Activated naive CD8-positive, alpha-beta T cell (primary cell): ENCODE results near the gene CGREF1.
"Not testable (repeated sequence)": the region's sequence is repeated elsewhere in the genome, so short reads cannot be mapped to it uniquely, and the experiment has no call there.

ENCODE experiments used
- H3K27ac Mint-ChIP-seq: one replicate; pipeline ENCODE4 v1.8.0; 2021; ENCODE audit warnings: mixed read lengths
- H3K27me3 Mint-ChIP-seq: one replicate; pipeline ENCODE4 v1.8.0; 2021; ENCODE audit warnings: mixed read lengths
- H3K36me3 Mint-ChIP-seq: one replicate; pipeline ENCODE4 v1.8.0; 2021; ENCODE audit warnings: mixed read lengths
- H3K4me1 Mint-ChIP-seq: one replicate; pipeline ENCODE4 v1.8.0; 2021; ENCODE audit warnings: low read depth, mixed read lengths
- H3K4me3 Mint-ChIP-seq: one replicate; pipeline ENCODE4 v1.8.0; 2021; ENCODE audit warnings: mild to moderate bottlenecking, mixed read lengths
- H3K9me3 Mint-ChIP-seq: one replicate; pipeline ENCODE4 v1.8.0; 2021; ENCODE audit warnings: low read depth, mixed read lengths

The CGREF1 gene

DNA sequence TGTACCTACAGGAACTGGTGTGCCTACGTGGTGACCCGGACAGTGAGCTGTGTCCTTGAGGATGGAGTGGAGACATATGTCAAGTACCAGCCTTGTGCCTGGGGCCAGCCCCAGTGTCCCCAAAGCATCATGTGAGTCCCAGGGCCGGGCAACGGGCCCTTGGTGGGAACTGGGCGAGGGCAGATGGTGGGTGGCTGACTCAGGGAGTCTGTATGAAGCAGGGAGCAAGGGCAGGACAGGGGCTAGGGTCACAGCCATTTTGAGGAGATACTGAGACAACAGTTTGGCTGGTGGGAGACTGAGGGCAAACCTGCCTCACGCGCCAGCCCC is 38.8 kb downstream of the CGREF1 start:
- Mint-ChIP-seq H3K27ac (peak overlapping the region; percentile 28), H3K4me1 (peaks cover 28% of the 10 kb centered on the region), H3K36me3 (no peaks in the 10 kb centered on the region), H3K27me3 (no peaks in the 10 kb centered on the region), H3K4me3 (peak overlapping the region; percentile 20), H3K9me3 (no peaks in the 10 kb centered on the region)

DNA sequence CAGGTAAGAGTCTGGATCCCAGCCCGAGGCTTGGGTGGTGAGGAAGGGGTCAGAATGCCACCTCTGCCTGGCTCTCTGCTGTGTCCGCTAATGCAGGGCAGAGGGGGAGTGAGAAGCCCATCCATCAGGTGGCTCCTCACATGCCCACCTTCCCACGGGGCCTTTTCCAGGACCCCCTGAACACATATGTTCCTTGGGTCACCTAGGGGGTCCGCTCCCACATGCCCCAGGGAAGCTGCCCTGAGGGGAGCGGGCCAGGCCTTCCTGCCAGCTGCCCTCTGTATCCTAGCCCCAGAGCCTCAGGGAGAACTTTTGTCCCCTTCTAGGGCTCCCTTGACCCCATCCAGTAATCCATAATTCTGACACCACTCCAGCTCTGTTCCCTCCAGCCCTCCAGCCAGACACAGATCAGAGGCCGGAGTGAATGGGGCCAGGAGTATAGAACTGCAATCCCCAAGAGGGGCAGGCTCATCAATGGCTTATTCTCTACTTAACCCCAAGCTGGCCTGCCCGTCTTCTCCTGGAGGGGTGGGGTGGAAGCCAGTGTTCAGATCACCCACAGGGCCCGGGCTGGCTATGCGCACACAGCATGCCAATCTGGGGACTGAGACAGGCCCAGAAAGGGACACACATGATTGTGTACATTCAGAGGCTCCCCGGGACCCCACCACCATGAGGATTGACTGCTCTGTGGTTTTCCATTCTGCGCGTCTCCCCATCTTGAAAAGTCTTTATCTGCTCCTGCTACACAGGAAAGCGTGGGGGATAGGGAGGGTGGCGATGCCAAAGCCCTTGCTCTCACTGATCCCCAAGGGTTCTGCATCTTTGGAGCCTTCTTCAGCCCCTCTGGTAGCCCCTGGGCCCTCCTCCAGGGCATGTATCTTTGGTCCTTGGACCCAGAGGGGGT is 39.4 kb downstream of the CGREF1 start:
- H3K27ac Mint-ChIP-seq = no peak overlapping the region
- peaks cover 33% of the 10 kb centered on the region for H3K4me1 Mint-ChIP-seq
- no peak overlapping the region for H3K4me3 Mint-ChIP-seq
- H3K9me3 Mint-ChIP-seq = no peaks in the 10 kb centered on the region
- H3K36me3 Mint-ChIP-seq = no peaks in the 10 kb centered on the region
- no peaks in the 10 kb centered on the region for H3K27me3 Mint-ChIP-seq

DNA sequence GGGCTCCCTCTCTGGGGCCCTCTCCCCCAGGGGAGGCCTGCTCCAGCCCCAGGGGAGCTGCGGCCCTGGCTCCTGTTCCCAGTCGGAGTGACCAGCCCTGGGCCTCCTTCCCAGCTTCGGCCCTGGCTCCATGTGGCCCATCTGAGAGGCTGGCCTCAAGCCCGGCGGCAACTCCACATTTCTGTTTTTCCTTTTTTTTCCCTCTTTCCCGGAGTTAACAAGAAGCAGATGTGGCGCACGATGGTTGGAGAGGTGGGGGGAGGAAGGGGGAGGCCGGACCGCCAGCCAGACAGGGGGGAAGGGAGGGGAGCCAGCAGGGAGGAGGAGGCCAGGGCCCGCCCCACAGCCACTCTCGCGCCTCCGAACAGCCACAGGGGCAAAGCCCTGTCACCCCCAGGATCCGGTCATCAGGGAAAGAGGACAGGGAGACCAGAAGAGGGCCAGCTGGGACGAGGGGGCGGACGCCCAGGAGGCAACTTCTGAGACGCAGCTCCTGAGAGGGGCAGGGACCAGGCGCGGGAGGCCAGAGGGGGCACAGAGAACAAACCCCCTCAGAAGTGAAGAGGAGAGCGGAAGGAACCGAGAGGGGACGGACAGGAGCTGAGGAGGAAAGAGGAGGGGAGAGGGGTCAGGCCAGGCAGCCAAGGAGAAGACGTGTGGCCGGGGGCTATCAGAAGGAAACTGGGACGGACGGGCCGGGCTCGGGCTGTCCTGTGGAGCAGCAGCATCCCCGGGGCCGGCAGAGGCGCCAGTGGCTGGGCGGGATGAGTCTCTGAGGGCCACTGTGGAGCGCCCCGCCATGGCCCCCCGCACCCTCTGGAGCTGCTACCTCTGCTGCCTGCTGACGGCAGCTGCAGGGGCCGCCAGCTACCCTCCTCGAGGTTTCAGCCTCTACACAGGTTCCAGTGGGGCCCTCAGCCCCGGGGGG is 40.4 kb downstream of the CGREF1 start, which contains the start of gene EMILIN1:
TSS of gene EMILIN1 (plus strand) at position 349 of the 928 bp plus-strand sequence. CDS start at position 800, 451 bp downstream.
- Mint-ChIP-seq H3K4me1 (peaks cover 39% of the 10 kb centered on the region), H3K27ac (no peak within 1 kb of the TSS)

DNA sequence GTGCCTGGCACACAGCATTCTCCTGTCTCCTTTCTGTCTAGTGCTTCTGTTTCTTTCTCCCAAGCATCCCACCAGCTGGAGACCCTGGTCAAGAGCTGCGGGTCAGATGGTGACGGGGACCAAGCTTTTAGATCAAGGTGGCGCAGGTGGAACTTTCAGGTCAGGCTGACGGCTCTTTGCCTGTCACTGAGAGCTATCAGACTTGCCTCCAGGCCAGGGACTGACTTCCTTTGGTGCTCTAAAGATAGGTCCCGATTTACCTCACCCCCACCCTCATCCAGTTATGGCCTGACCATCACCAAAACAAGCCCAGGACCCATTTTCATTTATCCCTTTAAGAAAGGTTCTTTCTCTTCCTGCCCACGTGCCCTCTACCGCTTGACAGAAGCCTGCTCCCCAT is 41.7 kb downstream of the CGREF1 start:
- peaks cover 47% of the 10 kb centered on the region for H3K4me1 Mint-ChIP-seq
- no peaks in the 10 kb centered on the region for H3K36me3 Mint-ChIP-seq
- no peak overlapping the region for H3K4me3 Mint-ChIP-seq
- H3K27ac Mint-ChIP-seq = no peak overlapping the region
- H3K27me3 Mint-ChIP-seq = no peaks in the 10 kb centered on the region
- no peaks in the 10 kb centered on the region for H3K9me3 Mint-ChIP-seq

More for the DNA sequence above, 40.4 kb downstream of the CGREF1 start, which contains the start of gene EMILIN1:
- no peak within 1 kb of the TSS for H3K4me3 Mint-ChIP-seq
- H3K27me3 Mint-ChIP-seq = no peaks in the 10 kb centered on the region
- no peaks in the 10 kb centered on the region for H3K36me3 Mint-ChIP-seq
- H3K9me3 Mint-ChIP-seq = no peaks in the 10 kb centered on the region

DNA sequence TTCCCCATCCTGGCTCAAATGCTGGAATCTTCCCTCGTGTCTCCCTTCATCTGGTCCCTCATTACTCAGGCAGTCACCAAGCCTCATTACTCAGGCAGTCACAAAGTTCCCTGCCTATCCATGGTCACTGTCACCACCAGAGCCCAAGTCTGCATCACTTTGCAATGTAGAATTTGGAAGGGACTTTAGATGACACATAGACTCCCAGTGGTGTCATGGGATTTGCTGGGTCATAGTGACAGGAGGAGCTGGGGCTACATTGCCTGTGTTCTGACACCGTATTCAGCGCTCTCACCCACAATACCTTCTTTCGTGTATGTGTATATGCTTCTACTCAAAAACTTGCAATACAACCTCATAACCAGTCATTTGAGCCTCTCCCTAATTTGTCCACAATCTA is 42.6 kb downstream of the CGREF1 start:
- H3K27me3 Mint-ChIP-seq = no peaks in the 10 kb centered on the region

DNA sequence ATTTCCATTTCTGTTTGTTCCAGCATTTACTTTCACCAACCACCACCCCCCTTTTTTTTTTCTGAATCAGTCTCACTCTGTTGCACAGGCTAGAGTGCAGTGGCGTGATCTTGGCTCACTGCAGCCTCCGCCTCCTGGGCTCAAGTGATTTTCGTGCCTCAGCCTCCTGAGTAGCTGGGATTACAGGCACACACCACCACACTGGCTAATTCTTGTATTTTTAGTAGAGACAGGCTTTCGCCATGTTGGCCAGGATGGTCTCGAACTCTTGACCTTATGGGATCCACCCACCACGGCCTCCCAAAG is 43.4 kb downstream of the CGREF1 start:
- H3K4me3 Mint-ChIP-seq = peak overlapping the region; percentile 63
- not testable (repeated sequence) for H3K27me3 Mint-ChIP-seq, H3K36me3 Mint-ChIP-seq, H3K9me3 Mint-ChIP-seq
- H3K27ac Mint-ChIP-seq = peak overlapping the region; percentile 81
- peaks cover 45% of the 10 kb centered on the region for H3K4me1 Mint-ChIP-seq

More for the DNA sequence above, 42.6 kb downstream of the CGREF1 start:
- Mint-ChIP-seq H3K4me1 (peaks cover 45% of the 10 kb centered on the region), H3K9me3 (no peaks in the 10 kb centered on the region), H3K27ac (peak overlapping the region; percentile 76), H3K4me3 (no peak overlapping the region), H3K36me3 (no peaks in the 10 kb centered on the region)

DNA sequence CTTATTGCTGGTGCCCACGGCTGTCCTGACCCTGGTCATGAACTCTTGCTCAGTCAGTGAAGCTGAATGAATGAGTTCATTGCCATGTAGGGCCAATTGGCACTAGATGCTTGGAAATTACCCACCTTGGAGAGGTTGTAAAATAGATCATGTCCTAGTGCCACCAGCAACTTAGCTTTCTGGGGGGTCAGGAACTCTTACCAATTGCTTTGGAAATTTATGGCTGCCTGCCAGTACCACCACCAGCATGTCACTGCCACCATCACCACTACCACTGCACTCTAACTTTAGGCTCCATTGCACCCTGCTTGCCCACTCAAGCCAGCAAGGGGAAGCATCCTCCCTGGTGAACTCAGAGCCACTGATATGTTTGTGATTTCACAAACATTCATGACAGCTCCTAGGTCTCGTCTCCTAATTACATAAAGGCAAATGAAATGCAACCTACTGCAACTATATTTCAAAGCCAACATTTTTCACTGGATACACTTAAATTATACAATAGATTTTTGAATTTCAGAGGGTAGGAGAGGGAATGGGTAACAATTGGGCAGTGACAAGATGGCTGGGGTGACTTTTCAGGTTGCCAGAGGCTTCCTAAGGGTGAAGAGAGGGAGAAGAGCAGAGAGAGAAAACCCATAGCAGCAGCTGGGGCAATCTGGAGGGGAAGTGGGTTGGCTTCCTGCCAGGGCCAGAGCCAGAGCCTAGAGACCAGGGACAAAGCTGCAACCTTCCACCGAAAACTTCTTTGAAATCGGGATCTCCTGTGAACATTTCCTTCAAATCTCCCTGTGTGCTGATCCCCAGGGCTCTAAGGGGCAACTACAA is 44.0 kb downstream of the CGREF1 start:
- no peaks in the 10 kb centered on the region for H3K9me3 Mint-ChIP-seq
- no peaks in the 10 kb centered on the region for H3K27me3 Mint-ChIP-seq
- H3K4me3 Mint-ChIP-seq = peak overlapping the region; percentile 63
- H3K36me3 Mint-ChIP-seq = no peaks in the 10 kb centered on the region
- peaks cover 45% of the 10 kb centered on the region for H3K4me1 Mint-ChIP-seq
- H3K27ac Mint-ChIP-seq = peak overlapping the region; percentile 81

DNA sequence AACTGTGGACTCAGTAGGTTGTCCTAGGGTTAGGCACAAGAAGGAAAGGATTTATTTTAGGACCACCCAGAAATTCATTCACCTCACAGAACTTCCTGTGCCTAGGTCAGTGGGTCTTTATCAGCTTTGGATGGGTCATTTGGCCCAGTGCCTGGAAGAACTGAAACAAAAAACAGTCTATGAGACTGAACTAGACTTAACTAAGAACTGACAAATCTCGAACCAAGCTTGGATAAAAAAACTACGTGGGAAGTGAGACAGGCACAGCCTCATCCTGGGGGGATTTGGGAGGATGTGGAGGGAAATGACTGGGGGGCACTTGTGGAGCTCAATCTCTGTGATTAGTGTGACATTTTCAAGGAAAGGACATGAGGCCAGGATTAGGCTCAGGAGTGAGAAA is 45.1 kb downstream of the CGREF1 start:
- Mint-ChIP-seq H3K9me3 (no peaks in the 10 kb centered on the region), H3K27me3 (no peaks in the 10 kb centered on the region), H3K27ac (peak overlapping the region; percentile 41), H3K4me3 (no peak overlapping the region), H3K4me1 (peaks cover 56% of the 10 kb centered on the region), H3K36me3 (peaks cover 5% of the 10 kb centered on the region)

DNA sequence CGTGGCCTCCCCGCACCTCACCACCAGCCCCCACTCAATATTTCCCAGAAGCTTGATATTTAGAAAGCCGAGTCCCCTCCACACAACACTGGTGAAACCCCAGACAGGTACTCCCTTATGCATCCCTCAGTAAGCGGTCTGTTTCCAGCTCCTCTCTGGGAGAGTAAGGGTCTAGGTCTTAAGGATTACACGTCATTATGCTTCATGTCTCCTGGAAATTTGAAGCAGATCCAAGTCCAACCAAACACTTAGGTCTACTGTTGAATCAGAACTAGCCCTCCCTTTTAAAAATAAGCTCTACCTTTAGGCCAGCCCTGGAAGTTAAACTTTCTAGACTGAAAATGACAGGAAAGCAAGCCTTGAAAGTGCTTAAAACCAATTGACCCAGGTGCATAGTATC is 46.0 kb downstream of the CGREF1 start:
- Mint-ChIP-seq H3K27me3 (no peaks in the 10 kb centered on the region), H3K9me3 (no peaks in the 10 kb centered on the region), H3K4me1 (peaks cover 63% of the 10 kb centered on the region), H3K4me3 (peak overlapping the region; percentile 88), H3K36me3 (peaks cover 5% of the 10 kb centered on the region), H3K27ac (peak overlapping the region; percentile 90)

DNA sequence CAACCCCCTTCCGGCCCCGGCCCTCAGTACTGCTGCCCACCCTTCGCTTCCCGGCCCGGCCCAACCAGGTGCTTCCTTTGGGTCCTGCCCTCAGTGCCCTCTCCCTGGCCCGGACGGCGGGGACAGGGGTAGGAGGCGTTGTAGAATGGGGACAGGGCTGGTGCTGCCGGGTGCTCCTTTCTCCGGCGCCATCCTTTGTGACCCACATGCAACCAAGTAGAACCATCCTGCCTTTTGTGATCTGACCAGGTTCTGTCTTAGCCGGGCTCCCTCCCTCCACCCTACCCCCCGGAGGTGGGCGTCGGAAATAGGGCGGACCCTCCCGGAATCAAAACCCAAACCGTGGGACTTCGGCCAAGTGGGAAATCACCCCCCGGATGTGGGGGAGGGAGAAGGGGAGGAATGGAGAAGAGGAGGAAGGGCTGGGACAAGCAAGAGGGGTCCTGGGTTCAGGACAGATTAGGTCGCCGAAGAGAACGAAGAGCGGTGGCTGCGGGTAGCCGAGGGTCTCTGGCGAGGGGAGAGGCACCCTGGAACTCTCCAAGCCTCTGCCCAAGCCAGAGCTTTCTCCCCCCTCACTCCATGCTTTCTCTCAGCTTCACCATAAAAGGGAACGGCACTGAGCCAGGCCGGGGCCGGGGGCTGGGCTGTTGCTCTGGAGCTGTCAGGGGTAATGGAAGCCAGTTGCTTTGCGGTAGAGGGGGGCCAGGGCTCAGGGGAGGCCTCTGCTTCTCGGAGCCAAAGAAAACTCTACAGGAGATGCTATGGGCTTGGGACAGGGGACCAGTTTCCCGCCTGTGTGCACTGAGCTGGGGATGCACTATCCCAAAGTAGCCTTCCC is 46.7 kb downstream of the CGREF1 start:
- Mint-ChIP-seq H3K4me1 (peaks cover 62% of the 10 kb centered on the region), H3K27me3 (no peaks in the 10 kb centered on the region), H3K9me3 (no peaks in the 10 kb centered on the region)

DNA sequence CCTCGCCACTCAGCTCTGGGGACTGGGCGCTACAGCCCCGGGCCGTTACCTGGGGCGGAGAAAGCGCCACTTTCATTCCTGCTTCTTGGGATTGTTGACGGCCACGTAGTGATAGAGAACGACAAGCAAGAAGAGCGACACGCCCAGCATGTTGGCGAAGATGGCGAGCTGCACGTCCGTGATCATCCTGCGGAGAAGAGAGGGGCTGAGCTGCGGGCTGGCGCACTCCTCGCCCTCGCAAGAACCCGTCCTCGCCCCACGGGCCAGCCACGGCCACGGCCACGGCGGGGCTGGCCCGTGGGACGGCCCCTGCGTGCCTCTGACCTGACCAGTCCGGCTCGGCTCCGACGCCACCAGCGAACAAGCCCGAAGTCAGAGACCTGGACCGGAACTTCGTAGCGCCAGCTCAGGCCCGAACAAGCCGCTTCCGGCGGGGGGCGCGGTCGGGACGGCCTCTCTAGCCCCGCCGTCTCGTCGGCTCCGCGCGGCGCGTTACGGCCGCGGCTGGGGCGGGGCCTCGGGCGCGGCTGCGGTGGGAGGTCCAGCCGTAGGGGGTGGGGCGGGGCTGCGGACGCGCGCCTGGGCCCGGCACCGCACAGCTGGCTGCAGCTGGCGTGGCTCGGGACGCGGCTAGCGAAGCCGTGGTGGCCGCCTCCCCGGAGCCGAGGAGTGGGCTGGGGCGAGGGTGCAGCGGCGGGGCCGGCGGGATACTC is 47.5 kb downstream of the CGREF1 start, which contains the start of gene OST4:
TSS of gene OST4 (minus strand) at position 378 of the 713 bp plus-strand sequence.
- H3K4me1 Mint-ChIP-seq = peaks cover 61% of the 10 kb centered on the region
- peak within 1 kb of the TSS; percentile 98 for H3K4me3 Mint-ChIP-seq
- H3K9me3 Mint-ChIP-seq = no peaks in the 10 kb centered on the region
- H3K27ac Mint-ChIP-seq = peak within 1 kb of the TSS; percentile 95
- no peaks in the 10 kb centered on the region for H3K27me3 Mint-ChIP-seq
- H3K36me3 Mint-ChIP-seq = peaks cover 5% of the 10 kb centered on the region

More for the DNA sequence above, 46.7 kb downstream of the CGREF1 start:
- peak overlapping the region; percentile 88 for H3K4me3 Mint-ChIP-seq
- peak overlapping the region; percentile 90 for H3K27ac Mint-ChIP-seq
- H3K36me3 Mint-ChIP-seq = peaks cover 5% of the 10 kb centered on the region

DNA sequence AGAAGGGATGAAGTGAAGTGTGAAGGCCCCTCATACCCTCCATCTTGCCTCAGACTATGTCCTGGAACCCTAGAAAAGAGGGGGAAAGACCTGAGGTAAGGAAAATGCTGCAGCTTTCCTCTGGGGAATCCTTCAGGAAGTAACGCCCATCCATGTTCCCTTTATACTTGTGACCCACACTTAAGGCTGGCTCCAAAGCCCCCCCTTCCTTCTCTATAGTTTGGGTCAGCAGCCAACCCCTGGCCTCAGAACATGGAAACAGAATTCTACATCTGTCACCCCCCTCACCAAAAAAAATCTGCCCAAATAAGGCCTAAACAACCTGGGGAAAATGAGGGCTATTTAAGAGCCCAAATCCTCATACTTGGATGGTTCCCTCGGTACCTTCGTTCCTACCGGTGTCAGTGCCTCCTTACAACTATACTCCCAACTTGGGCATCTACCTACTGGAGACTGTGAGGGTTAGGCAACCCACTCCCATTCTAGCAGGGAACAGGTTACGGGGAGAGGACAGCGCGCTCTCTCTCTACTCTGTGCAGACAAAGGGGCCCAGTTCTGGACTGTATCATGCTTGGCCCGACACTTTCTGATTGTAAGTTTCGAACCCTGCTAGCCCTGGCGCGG is 48.2 kb downstream of the CGREF1 start:
- no peaks in the 10 kb centered on the region for H3K27me3 Mint-ChIP-seq
- H3K36me3 Mint-ChIP-seq = peaks cover 5% of the 10 kb centered on the region
- H3K27ac Mint-ChIP-seq = peak overlapping the region; percentile 95
- peaks cover 59% of the 10 kb centered on the region for H3K4me1 Mint-ChIP-seq
- no peaks in the 10 kb centered on the region for H3K9me3 Mint-ChIP-seq
- H3K4me3 Mint-ChIP-seq = peak overlapping the region; percentile 98
